ENCODE data around the gene ADAMTS17.

GRCh38 chr15:100350434-100351226, 8.9 kb upstream of the ADAMTS17 start:
- no peak for TF ChIP-seq POLR2A (IDR thresholded peaks at IDR 0.05; ENCODE audit: low read depth, low read length)
- no peak for TF ChIP-seq TAF1 (IDR thresholded peaks at IDR 0.05; ENCODE audit: borderline replicate concordance, low read depth, low read length)
- no peak for TF ChIP-seq POLR2AphosphoS5 (IDR thresholded peaks at IDR 0.05; ENCODE audit: low read depth, low read length)
